Testis (tissue), 2 donors: ENCODE measurements around the gene NPIPA8.
"Not testable (repeated sequence)": the region's sequence is repeated elsewhere in the genome, so short reads cannot be mapped to it uniquely, and the experiment has no call there.

Experiments used
- CTCF ChIP-seq, 3 experiments: fragments of 450-650 bp in 2 of 3; fragments of 200-600 bp in 1 of 3; sonication (generic) in 1 of 3; IDR thresholded peaks; one replicate each; pipeline ENCODE4 v1.5.1; 2016 to 2019; ENCODE audit warnings: antibody characterized with exemption in 3 of 3, mild to moderate bottlenecking in 2 of 3, moderate library complexity in 1 of 3
- POLR2A ChIP-seq: fragments of 450-650 bp; IDR thresholded peaks from one replicate; pipeline ENCODE4 v1.6.1; 2017; ENCODE audit warnings: antibody characterized with exemption, mild to moderate bottlenecking, moderate library complexity

GRCh38 chr16:18280319-18280718 lies 56.2 kb downstream of the NPIPA8 start:
- not testable (repeated sequence) for TF ChIP-seq CTCF (IDR thresholded peaks at IDR 0.05); POLR2A
